ELR (cell line): ENCODE data around the gene LRP2BP.

Source experiments
- DNase-seq: peaks from one replicate; pipeline ENCODE4 v3.0.0-alpha.2; 2015; ENCODE audit warnings: low read depth

Gene LRP2BP

DNA sequence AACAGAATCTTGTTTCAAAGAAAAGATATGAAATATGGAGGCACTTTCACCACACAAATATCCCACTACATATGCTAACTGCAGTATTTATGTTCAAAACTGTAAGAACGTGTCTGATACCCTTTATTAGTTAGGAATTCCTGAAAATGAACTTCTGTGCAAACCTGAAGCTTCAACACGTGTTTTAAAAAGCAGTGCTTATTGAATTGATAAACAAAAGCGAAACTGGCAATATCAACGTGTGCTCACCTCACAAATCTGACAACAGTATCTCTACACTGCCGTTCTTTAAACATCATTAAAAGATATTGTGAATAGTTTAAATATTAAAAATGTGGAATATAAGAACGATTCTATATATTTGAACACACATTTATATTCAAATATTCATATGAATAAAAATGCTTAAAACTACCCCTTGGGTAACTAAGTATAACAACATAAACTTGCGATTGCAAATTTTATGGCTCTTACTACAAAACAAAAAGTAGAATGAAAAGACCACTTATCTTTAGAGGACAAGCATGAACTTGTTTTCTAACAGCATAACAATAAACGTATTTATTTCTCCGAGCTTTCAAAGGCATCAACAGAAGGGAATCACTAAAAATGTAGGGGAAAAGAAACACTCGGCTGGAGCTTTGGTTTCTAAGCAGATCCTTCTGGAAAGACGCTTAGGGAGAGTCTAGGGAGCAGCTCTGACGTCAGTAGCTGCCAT lies at the start of gene LRP2BP:
Gene LRP2BP (minus strand): TSS at position 687 of the 718 bp plus-strand sequence. CDS start 17,738 bp downstream, outside the sequence.
- peak; percentile 39 for DNase-seq

GRCh38 chr4:185445209-185445608 lies 49.5 kb upstream of the LRP2BP start:
- no peak for DNase-seq

DNA sequence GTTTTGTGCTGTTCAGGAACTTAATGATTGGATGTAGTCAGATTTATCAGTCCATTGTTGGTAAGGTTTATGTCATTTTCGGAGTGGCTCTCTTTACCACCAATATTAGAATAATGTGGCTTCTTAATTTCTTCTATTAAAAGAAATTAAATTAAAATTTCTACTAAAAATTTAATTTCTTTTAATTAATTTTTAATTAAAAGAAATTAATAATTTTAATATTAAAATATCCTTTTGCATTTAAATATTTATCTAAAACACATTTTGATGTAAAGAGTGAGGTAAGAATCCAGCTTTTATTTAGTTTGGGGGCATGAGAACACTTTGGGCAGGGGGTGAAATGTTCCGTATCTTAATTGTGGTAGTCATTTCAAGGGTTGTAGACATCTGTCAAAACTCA lies 45.8 kb upstream of the LRP2BP start:
- DNase-seq = no peak

- no peak for DNase-seq
Observed at GRCh38 chr4:185437809-185438208, 42.1 kb upstream of the LRP2BP start.

GRCh38 chr4:185435466-185435865 lies 39.7 kb upstream of the LRP2BP start:
- no peak for DNase-seq

DNA sequence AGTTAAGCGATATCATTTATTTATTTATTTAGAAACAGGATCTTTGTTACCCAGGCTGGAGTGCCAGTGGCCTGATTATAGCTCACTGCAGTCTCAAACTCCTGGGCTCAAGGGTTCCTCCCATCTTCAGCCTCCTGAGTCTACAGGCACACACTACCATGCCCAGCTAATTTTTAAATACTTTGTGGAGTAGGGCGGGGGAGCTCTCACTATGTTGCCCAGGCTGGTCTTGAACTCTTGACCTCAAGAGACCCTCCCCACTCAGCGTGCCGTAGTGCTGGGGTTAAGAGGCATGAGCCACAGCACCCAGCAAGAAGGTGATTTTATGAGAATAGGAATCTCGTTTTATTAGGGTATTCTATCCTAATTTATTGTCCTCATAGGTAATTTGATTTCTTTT lies 33.9 kb upstream of the LRP2BP start:
- no peak for DNase-seq

DNA sequence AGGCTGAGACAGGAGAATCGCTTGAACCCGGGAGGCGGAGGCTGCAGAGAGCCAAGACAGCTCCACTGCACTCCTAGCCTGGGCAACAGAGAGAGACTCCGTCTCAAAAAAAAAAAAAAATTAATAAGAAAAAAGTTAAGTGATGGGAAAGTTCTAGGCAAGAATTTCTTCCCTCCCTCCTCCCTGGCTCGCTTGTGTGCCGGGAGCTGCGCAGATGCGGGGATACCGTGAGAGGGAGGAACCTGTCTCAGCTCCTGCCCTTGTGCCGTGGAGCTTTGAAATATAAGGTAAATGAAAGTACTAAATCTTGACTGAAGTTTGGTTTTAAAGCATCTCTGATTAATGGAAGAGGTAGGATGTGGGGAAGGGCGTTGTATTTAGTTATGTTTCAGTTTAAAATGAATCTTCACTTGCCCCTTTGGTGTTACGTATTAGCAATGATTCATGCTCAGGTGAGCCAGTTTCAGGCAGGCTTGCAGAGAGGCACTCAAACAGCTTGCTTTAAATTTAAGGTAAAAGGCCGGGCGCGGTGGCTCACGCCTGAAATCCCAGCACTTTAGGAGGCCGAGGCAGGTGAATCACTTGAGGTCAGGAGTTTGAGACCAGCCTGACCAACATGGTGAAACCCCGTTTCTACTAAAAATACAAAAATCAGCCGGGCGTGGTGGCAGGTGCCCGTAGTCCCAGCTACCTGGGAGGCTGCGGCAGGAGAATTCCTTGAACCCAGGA lies 31.4 kb upstream of the LRP2BP start:
- no peak for DNase-seq

- peak; percentile 88 for DNase-seq
Observed at GRCh38 chr4:185425647-185426352, 30.1 kb upstream of the LRP2BP start, which contains the start of gene UFSP2. UFSP2 (minus strand) TSS chr4:185425964; CDS start chr4:185425868, 96 bp downstream.

- no peak for DNase-seq
Observed at GRCh38 chr4:185424905-185425646, 29.4 kb upstream of the LRP2BP start.

DNA sequence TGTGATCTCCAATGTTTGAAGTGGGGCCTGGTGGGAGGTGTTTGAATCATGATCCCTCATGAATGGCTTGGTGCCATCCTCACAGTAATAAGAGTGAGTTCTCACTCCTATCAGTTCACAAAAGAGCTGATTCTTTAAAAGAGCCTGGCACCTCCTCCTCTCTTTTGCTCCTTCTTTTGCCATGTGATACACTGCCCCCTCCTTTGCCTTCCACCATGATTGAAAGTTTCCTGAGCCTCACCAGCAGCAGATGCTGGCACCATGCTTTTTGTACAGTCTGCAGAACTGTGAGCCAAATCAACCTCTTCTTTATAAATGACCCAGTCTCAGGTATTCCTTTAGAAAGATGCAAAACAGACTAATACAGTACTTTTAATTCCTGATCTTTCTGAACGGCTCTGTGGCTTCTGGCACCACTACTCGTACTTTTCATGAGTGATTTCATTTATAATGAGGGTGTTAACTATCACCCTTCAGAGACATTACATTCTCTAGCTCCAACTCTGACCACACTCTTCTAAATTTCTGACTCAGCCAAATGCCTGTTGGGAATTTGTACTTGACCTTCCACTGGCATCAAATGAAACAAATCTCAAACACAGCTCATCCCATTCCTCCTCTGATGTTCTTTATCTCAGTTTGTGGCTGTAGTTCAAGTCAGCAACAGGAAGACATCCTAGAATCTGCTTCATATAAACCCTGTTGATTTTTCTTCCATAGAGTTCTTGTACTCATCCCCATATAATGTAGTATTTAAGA lies 25.8 kb upstream of the LRP2BP start:
- DNase-seq = no peak

DNA sequence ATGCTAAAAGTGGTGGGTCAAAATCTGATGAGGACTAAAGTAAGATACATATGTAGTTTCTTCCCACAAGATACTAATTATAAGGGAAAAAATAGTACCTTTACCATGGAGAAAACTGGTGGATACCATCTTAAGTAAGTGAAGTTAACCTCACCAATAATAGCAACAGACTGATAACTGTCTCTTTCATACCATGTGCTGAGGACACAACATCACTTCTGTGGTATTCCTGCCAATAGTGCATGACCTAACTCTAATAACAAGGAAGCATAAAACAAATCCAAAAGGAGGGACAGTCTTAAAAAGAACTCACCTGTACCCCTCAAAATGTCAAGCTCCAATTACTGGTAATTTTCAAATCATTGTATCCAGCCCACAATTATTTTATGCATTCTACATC lies 21.2 kb upstream of the LRP2BP start:
- DNase-seq = no peak

DNA sequence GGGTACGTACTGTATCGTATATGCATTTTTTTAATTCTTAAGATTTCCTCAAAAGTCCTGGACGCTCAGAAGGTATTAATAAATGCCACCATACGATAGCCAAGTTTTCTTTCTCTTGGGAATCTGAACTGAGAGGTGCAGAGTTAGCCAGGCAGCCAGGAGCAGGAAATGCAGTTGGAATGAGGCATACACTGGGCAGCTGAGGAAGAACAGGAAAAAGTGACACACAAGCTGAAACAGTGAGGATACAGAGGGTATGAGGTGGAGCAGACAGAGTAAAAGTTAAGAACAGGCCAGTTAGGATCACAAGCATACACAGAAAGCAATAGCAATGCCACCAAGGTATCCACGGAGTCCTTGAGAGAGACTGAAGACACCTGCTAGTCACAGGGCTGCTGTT lies 16.7 kb upstream of the LRP2BP start:
- peak; percentile 29 for DNase-seq

DNA sequence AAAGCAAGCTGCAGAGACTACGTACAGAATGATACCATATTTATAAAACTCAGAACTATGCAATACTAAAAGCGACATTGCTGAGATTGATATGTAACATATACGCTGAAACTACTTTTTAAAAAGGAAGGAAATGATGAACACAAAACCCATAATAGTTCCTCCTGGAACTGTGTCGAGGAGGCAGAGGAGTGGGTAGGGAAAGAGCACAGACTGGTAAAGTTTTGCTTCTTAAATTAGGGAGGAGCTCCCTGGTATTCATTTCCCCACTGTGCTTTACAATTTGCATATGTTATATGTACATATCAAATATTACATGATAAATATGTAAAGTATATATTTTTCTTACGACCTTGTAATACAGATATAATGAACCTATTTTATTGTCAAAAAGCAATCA lies 16.1 kb upstream of the LRP2BP start:
- no peak for DNase-seq

DNA sequence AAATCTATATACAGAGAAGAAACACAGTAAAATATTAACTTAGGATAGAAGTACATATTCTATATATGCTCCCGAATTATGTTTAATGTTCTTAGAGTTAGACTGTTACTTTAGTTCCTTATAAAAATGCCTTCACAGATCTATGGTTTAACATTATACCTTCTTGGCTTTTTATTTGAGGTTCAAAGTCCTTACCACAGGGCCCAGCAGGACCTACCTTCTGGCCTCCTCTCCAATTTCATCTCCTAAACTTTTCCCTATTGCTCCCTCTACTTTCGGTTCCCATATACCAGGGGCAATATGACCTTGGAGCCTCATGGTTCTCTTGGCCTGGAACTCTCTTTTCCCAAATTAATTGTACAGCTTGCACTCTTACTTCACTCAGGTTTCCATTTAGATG lies 12.7 kb upstream of the LRP2BP start:
- no peak for DNase-seq

GRCh38 chr4:185405296-185405999 lies 9.7 kb upstream of the LRP2BP start:
- no peak for DNase-seq

DNA sequence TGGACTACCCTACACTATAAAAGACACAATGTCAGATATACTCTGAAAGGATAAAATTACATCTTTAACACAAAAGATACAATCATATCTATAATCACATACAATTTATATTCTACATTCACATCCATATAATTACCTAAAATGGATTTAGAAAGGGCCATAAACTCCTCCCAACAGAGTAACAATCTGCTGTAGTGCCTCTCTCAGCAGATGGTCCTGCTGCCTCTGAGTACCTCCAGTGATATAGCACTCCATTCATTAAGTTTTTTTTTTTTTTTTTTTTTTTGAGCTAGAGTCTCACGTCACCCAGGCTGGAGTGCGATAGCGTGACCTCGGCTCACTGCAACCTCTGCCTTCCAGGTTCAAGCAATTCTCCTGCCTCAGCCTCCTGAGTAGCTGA lies 8.3 kb upstream of the LRP2BP start:
- DNase-seq = no peak

DNA sequence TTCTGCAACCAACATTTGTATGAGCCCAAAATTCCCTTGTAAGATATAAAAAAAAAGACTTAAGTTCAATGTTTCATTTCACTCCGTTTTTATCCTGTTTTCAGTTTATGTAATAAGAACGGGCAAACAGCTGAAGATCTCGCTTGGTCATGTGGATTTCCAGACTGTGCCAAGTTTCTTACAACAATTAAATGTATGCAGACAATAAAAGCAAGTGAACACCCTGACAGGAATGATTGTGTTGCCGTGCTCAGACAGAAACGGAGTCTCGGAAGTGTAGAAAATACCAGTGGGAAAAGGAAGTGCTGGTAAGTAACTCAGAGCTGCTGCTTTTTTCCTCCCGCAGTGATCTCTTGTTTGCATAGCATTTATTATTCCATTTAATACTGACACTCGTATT lies 3.7 kb upstream of the LRP2BP start:
- DNase-seq = no peak

DNA sequence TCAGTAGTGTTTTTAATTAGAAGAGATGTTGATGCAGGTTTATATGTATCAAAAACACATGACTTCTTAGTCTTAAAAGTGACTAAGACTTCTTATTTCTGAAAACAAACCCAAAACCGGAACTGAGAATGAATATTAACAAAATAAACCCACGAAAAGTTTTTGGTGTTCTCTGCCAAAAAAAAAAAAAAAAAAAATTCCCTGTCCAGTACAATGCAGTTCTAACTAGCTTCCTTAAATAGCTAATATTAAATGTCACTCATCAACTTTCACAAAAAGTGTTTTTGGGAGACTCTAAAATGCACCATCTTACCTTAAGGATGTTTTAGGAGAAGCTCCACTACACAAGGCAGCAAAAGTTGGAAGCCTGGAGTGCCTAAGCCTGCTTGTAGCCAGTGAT lies 2.9 kb upstream of the LRP2BP start:
- DNase-seq = no peak

GRCh38 chr4:185396724-185397385 lies 1.1 kb upstream of the LRP2BP start, which contains the start of gene ANKRD37:
ANKRD37 (plus strand) TSS chr4:185396841; CDS start chr4:185396924, 83 bp downstream.
- DNase-seq = no peak
